CD4-positive, alpha-beta T cell treated with Interleukin-4 for 4 hours (primary cell): ENCODE measurements around the gene CLDN24.
"Not testable (repeated sequence)": the region's sequence is repeated elsewhere in the genome, so short reads cannot be mapped to it uniquely, and the experiment has no call there.

Source experiments
- DNase-seq: peaks from one replicate; pipeline ENCODE4 v3.0.0-alpha.2; 2020

Gene CLDN24

DNA sequence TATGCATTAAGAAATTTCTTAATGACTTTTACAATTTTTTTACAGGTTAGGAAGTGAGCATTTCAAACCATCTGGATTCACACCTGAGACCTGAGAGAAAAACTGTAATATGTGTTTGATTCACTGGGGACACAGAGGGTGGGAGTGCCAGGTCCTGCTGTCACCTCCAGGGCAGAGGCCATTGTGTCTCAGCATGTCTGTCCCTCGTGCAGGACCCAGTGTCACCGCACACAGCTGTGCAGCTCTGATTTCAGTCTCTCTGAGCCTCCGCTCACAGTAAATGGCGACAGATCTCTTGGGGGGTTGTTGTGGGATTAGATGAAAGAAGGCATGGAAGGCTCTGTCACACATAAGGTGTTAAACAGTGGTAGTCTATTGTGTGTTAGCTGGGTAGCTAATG lies 23.0 kb upstream of the CLDN24 start:
- no peak for DNase-seq

DNA sequence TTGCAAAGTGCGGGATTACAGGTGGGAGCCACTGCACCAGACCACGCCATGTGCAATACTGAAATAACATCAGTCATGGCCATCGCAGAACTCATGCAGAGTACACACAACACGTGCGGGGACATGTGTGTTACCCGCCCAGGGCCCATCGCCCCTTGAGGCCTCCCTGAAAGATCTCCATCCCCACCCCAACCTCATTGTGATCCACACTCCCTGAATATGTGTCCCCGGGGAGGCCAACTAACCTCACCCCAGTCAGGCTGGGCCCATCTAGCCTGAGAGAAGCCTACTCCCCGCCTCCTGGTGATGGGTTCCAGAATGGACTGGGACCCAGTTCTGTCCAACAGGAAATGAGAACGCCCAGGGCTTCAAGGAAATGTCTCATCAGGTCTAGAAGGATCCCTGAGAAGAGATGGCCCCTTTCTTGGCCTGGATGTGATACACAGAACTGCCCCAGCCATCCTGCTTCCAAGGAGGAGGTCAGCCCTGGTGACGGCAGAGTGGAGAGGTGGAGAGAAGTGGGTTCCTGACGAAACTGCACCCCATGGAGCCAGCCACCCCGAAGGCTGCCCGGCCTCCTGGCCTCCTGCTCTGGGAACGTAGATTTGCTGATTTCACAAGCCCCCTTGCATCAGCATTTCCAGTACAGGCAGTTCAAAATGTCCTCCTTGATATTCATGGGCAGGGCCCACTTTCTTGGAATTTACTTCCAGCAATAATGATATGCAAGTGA lies 22.5 kb upstream of the CLDN24 start:
- no peak for DNase-seq

DNA sequence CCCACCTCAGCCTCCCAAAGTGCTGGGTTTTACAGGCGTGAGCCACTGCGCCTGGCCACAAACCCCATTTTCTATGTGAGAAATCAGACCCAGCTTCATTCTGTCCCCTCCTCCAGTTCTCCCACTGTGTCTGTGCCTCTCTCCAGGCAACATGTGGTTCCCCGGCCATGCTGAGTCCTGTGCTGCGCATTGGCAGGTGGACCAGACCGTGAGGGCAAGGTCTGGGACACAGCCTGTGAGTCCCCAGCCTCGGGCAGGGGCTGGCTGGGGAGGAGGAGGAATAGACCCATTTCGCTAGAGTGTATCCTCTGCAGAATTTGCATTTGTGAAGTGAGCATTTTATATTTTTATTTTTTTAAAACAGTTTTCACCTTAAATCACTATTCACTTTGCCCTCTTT lies 21.5 kb upstream of the CLDN24 start:
- no peak for DNase-seq

DNA sequence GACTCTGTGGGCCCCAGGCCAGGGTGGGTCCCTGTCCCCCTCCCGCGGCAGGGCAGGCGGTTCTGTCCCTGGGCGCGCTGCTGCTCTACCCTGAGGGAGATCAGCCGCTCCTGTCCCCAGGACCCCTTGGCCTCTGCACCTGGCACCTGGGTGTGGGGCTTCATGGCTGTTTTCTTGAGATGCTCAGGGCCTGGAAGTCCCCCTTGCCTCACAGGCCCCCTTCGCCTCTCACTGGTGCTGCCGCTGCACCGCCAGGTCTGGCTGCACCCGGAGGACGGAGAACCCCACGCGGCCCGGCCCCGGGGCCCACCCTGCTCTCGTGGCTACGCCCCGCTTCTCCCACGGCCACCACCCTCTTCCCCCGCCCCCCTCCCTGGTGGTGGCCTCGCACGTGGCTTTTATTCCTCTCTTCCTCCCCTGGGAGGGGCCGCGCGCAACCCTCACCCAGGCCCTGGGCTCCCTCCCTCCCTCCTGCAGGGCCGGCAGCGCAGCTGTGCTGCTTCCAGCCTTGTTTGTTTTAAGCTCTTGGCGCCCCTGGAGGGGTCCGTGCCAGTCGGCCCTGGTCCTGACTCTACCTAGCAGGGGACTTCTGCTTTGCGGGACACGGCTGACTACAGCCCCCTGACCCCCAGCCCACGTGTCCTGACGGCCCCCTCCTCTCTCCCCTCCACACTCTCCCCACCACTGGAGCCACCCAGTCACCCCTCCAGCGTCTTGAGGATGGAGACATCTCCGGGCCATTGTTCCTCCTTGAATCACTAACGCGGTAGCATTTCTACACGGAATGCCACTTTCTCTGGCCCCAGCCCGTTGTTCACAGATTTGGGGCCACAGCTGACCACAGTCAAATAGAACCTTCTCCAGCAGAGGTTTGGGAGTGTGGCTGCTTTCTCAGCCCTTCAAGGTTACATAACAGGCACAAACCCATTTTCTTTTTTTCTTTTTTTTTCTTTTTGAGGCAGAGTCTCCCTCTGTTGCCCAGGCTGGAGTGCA lies 20.6 kb upstream of the CLDN24 start:
- no peak for DNase-seq

DNA sequence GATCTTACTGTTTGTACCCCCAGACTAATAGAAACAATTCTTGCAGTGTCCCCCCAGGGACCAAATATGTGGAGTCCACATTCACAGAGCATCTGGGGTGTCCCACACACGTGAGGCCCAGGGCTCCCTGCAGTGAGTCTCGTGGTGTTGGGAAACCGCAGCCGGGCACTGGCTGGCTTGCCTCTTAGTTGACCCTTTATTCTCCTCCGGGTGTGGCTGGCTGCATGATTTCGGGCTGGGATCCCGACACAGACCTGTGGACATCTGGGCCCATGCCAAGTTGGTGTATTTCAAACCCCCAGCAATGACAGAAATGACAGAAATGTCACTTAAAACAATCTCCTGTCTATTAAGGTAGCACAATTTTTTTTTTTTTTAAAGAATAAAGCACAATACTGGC lies 15.6 kb upstream of the CLDN24 start:
- no peak for DNase-seq

DNA sequence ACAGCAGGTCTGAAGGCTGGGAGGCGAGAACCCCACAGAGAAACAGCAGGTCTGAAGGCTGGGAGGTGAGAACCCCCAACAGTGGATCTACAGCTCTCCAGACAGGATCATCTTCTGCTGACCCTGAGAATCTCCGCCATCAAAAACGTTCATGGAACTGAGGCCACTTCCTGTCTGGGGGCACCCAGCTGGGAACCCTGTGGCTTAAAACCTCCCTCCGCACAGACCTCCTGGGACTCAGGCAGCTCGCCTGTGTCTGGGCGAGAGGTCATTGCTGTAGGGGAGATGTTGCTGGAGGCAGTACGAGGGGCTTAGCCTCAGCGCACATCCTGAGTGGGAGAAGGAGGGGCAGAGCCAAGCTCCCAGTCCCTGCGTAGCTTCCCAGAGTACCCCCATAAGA lies 15.1 kb upstream of the CLDN24 start:
- no peak for DNase-seq

DNA sequence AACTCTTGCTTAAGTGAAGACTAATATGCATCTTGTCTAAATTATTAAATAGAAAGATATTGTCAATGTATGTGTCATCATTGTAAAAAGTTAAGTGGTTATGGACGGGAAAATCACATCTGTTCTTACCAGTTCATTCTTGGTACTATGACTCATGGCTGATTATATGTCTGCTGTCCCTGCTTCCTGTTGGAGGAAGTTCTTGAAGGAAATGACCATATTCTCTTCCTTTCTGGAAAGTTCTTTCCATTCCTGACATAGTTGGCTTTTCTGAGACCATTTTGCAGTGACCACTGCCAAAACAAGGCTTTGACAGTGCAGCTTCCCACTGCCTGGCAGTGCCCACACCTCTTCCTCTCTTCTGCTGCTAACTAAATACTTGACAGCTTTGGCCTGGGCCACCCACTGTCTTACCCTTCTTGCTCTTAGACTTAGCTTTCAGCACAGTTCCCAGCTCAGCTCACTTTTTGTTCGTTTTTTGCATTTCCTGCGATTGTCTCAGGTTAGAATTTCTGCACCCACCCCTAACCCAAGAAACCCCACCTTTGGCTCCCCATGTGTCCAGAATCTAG lies 13.2 kb upstream of the CLDN24 start:
- no peak for DNase-seq

DNA sequence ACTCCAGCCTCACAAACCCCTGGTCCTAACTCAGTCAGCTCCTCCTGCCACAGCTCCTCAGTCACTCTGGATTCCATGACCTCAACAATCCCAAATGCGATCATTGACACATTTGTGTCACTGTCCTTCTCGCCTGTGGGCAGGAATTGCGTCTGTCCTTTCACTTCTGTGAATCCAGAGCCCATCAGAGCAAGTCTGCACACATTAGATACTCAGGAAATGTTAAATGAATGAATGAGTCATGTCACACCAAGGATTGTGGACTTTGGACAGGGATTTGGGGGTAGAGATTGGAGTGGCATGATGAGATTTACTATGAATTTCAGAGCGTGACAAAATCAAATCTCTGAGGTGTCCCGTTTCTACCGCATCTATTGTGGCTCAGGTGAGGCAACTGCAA lies 11.8 kb upstream of the CLDN24 start:
- no peak for DNase-seq

DNA sequence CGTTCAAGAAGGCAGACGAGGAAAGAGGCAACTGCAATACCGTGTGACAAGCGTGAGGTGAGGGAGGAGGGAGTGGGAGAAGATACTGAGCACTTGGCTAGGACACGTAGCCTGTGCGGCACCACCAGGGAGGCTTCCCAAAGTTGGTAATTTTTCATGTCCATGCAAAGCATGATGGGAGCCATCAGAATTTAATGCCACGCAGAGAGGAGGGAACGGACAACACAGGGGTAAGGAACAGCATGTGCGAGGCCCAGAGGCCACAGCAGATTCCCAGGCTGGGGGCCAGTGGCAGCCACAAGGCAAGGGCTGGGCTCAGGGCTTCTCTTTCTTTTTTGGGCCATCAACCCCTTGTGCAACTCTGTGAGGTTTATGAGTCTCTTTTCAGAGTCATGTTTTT lies 11.0 kb upstream of the CLDN24 start:
- no peak for DNase-seq

DNA sequence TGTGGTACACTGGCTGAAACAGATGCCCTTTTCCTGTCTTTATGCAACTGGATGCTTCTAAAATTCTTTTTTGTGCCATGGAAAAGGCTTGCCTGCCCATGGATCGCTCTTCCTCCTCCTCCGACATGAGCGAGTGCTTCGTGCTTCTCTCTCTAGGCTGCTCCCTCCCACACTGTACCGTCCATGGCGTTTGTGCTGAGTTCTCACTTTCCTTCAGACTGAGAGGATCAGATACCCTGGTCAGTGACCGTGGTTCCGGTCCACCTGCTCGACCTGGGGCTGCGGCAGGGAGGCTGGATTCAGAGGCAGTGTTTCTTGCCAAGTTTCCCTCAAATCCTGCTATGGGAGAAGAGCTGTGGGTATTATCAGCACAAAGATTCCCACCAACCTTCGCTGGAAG lies 10.2 kb upstream of the CLDN24 start:
- no peak for DNase-seq

DNA sequence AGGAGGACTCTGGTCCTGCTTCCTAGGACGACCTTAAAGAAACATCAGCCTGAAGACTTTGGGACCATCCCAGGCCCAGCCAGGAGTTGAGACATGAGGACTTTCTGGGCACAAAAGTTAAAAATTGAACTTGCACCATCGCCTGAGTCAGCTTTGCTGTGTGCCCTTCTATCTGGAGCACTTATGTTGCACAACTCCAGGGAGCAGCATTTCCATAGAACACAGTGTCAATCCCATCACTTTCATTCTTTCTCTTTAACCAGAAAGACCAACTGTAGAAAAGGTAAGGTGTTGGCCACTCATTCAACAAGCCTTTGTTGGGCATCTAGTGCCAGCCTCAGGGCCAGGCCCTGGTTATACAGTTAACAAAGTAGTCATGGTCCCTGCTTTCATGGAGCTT lies 8.6 kb upstream of the CLDN24 start:
- no peak for DNase-seq

DNA sequence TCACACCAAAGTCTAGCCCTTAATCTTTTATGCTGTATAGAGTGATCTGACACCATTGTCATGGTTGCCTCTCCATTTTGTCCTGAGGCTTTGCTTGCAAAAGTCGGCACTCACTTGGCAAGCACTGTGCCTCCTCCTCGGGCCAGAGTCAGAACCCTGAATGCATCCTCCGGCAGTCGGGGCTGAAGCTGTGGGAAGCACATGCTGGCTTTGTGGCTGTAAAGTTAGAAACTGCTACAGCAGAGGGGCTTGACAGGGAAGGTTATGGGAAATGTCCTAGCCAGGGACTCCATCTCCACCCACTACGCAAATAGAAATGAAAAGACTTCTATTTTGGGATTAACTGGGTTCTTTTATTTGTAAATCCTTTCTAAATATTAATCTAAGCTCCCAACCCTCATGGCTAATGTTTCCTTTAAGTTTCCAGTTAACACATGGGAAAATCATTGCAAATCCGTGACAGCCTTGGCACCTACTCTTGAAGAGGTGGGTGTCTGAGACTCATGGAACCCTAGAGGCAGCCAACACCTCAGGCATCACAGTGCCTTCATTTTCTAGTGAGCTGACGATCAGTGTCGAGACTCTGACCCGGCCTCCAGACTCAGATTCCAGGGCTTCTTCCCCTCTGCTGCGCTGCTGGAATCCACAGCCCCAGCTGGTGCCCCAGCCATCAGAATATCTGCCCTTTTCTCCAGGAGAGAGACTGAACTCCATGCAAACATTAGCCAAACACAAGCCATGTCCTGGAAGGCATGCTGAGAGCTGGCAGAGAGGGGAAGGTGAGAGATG lies 7.9 kb upstream of the CLDN24 start:
- no peak for DNase-seq

DNA sequence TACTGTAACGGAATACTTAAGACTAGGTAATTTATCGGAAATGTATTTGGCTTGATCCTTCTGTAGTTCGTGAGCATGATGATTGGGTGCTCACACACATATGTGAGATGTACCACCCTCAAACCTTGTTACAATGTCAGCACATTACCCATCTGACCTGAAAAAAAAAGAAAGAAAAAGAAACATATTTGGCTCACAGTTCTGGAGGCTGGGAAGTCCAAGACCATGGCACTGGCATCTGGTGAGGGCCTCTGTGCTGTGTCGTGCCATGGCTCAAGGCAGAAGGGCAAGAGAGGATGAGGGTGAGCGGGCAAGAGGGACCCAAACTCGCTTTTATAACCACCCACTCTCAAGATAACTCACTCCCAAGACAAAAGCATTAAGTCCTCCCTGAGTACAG lies 7.0 kb upstream of the CLDN24 start:
- DNase-seq = no peak

DNA sequence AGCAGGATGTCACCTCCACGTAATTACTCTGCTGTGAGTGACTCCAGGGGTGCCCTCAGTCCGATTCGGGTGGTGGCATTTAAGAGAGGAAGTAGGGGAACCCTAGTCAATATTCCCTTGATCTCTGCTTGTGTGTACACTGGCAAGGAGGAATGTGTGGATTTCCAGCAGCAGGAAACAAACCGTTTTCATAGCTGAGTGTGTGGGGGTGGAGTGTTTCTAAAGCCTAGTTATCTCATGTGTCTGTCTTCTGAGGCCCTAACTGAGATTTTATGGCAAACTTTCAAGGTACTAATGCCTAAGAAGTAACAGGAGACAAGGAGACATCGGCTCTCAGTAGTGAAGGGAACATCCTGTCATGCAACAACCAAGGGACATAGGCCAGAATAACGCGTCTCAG lies 6.6 kb upstream of the CLDN24 start:
- DNase-seq = no peak

DNA sequence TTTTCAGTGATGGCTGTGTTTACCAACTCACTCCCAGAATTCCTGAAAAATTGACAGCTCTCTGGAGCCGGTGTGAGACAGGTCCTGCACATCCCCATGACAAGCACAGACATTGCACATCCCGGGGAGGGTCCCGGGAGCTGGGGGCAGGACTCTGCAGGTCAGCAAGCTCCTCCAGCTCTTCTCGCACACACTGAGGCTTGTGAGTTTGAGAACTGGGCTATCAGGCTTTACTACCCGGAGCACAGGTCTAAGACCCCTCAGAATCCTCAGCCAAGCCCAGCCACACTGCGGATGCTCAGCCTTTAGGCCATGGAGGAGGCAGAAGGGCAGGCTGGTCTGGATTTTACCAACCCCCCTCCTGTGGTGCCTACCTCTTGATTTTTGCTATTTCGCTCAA lies 5.6 kb upstream of the CLDN24 start:
- DNase-seq = no peak

DNA sequence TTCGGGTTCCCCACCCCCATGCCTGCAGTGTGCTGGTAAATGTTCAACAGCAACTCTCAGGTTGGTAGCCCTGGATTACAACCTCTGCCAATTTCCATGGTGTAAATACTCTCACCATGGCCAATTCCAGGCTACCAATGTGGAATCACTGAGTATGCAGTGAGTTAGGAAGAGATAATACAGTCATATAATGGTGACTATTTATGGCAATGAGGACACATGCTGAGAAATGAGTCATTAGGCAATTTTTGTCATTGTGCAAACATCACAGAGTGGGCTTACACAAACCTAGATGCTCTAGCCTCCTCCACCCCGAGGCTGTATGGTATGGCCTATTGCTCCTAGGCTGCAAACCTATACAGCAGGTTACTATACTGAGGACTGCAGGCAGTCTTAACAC lies 4.6 kb upstream of the CLDN24 start:
- DNase-seq = no peak

DNA sequence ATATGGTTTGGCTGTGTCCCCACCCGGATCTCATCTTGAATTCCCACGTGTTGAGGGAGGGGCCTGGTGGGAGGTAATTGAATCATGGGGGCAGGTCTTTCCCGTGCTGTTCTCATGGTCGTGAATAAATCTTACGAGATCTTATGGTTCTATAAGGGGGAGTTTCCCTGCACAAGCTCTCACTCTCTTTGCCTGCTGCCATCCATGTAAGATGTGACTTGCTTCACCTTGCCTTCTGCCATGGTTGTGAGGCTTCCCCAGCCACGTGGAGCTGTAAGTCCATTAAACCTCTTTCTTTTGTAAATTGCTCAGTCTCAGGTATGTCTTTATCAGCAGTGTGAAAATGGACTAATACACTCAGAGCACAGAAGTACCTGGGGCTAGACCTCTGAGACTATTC lies 4.2 kb upstream of the CLDN24 start:
- DNase-seq = not testable (repeated sequence)

DNA sequence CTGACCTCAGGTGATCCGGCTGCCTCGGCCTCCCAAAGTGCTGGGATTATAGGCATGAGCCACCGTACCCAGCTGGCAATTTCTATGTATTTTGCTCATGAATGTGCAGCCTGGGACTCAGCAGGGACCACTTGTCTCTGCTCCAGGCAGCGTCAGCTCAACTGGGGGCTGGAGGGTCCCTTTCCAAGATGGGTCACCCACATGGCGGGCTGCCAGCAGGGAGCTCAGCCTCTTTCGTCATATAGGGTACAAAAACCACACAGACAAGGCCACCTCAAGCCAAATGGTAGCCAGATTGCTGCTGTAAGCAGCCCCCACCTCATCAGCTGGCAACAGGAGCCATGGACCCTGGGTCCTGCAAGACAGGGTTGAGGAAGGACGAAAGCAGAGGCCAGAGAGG lies 2.4 kb upstream of the CLDN24 start:
- DNase-seq = no peak

DNA sequence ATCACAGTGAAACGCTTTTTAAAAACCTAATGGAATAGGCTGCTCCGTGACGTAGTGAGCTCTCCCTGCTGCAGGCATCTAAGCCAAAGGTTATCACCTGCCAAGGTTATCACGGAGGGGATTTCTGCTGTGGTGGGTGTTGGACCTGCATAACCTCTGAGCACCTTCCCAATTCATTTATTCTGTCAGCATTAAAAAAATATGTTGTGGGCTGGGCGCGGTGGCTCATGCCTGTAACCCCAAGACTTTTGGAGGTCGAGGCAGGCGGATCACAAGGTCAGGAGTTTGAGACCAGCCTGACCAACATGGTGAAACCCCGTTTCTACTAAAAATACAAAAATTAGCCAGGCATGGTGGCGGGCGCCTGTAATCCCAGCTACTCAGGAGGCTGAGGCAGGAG lies 1.8 kb upstream of the CLDN24 start:
- DNase-seq = not testable (repeated sequence)

DNA sequence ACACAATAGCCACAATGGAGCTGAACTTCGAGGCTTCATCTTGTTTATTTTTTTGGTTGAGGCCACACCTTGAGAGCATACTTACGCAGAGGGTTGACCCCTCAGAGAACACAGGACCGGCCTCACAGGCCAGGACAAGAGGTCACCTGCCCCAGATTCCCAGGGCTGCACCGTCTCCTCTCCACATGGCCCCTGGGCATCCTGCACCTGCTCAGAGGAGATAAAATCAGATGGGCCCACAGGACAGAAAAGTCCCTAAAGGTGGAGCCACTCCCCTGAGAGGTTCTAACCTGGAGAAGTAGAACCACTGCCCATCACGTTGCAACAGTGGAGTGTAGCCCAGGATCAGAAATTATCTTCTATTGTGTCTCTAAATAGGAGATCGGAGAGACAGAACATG lies 1.1 kb upstream of the CLDN24 start:
- DNase-seq = no peak

DNA sequence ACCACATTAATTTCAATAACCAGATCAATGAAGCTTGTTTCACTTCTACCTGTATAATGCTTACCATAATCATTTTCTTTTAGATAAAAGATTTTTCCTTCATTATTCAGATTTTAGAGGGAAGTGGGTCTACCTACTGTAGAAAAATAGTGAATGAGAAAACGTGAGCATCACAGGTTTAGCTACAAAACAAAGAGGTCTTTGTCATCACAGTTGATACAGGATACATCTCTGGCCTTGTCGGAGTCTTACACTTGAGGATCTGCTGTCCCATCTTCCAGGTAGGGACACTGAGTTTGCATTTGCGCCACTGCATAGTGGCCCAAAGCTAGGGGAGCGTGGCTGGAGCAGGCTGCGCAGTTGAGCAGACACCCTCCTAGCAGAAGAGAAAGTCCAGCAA lies 710 bp downstream of the CLDN24 start:
- no peak for DNase-seq

DNA sequence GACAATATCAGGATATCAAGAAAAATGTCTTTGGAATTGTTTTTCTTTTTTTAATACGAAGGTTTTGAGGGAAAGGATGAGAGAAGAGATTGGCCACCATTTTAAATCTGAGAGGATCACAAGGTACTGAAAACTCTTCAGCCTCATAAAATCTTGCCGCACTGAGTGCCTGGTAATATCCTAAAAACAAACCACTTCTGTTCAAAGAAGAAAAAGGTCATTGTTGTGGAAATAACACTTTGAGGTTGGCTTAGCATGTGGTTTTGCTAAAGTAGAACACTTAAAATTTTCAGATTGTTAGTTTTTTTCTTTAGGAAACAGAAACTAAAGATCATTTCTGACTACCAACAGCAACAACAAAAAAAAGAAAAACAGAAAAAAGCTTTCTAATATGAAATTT lies 1.1 kb downstream of the CLDN24 start:
- DNase-seq = no peak
